ENCODE measurements around the gene EIF6. TPM values are rescaled to one million over a fixed set of nuclear protein-coding genes. Genes with fewer than 3 reads are reported as not detected.
A peak's percentile ranks its signal among the peaks of the same experiment; 100 is the strongest.

Gene EIF6
- total and polyA plus RNA-seq, 2 donors (not counting 1 experiment from before 2014, with no cell fraction given), result 74.1 to 81.2 TPM

- Histone ChIP-seq H3K9ac (ENCODE audit: low read length) (no peak overlapping the region), H4K20me1 (ENCODE audit: control insufficient read depth, insufficient read depth, low read length, poor library complexity, severe bottlenecking) (no peaks in the 10 kb centered on the region), H3K9me3 (ENCODE audit: control extremely low read depth in 1 of 3, control insufficient read depth in 2 of 3, insufficient read depth in 1 of 3, low read length in 2 of 3) (no peaks in the 10 kb centered on the region), H3K36me3 (replicated peaks in 1 of 2; ENCODE audit: control extremely low read depth in 1 of 2, control insufficient read depth in 1 of 2, extremely low read depth in 1 of 2, insufficient read depth in 2 of 2, low read length in 1 of 2) (no peaks in the 10 kb centered on the region), H3K4me1 (ENCODE audit: control insufficient read depth in 2 of 2, insufficient read depth in 2 of 2, low read length in 2 of 2) (no peaks in the 10 kb centered on the region), H3K4me3 (ENCODE audit: control extremely low read depth in 1 of 5, extremely low read depth in 1 of 5, insufficient read depth in 1 of 5, low read depth in 2 of 5, low read length in 4 of 5) (no peak overlapping the region), H2AFZ (ENCODE audit: insufficient read depth, low read depth, low read length, poor library complexity, severe bottlenecking) (no peak overlapping the region), H3K27me3 (replicated peaks in 1 of 4; ENCODE audit: control extremely low read depth in 1 of 4, control insufficient read depth in 3 of 4, insufficient read depth in 4 of 4, low read length in 3 of 4) (no peaks in the 10 kb centered on the region), H3K4me2 (replicated peaks; ENCODE audit: low read depth, low read length, poor library complexity, severe bottlenecking) (no peak overlapping the region), H3K27ac (ENCODE audit: low read length in 2 of 2) (no peak overlapping the region), H3K79me2 (ENCODE audit: control insufficient read depth, insufficient read depth, low read length) (no peaks in the 10 kb centered on the region)
- H3K4me3 Mint-ChIP-seq, result no peak overlapping the region
- no peak for ATAC-seq (ENCODE audit: low read depth)
- H3K27me3 Mint-ChIP-seq, result no peaks in the 10 kb centered on the region
- 100% methylated on average over 2 of the region's 5 CpGs for WGBS (ENCODE audit: insufficient coverage)
- TF ChIP-seq CTCF (IDR thresholded peaks at IDR 0.05) (no peak), EZH2 (IDR thresholded peaks at IDR 0.05; ENCODE audit: borderline replicate concordance, insufficient read depth, low read depth, low read length, poor library complexity, severe bottlenecking) (no peak)
- no peaks in the 10 kb centered on the region for H3K4me1 Mint-ChIP-seq
- POLR2A ChIA-PET, result no interaction called here
- no peaks in the 10 kb centered on the region for H3K9me3 Mint-ChIP-seq (ENCODE audit: insufficient read depth)
- intact Hi-C loops (cut with micrococcal nuclease), result no loop called here
- CTCF ChIA-PET, result interaction anchor here (0.6 kb wide), 1 partner anchor 29 kb away, joined by 3 read pairs; no protein-coding TSS in a partner anchor
- no peak for DNase-seq
- no peak overlapping the region for H3K27ac Mint-ChIP-seq
Measured at GRCh38 chr20:35332540-35333200, 48.1 kb upstream of the EIF6 start.

- Mint-ChIP-seq H3K4me3 (no peak overlapping the region), H3K9me3 (ENCODE audit: insufficient read depth) (no peaks in the 10 kb centered on the region), H3K27ac (no peak overlapping the region), H3K27me3 (no peaks in the 10 kb centered on the region), H3K4me1 (no peaks in the 10 kb centered on the region)
- Histone ChIP-seq H3K4me1 (ENCODE audit: control insufficient read depth in 2 of 2, insufficient read depth in 2 of 2, low read length in 2 of 2) (no peaks in the 10 kb centered on the region), H3K4me3 (ENCODE audit: control extremely low read depth in 1 of 5, extremely low read depth in 1 of 5, insufficient read depth in 1 of 5, low read depth in 2 of 5, low read length in 4 of 5) (no peak overlapping the region), H3K79me2 (ENCODE audit: control insufficient read depth, insufficient read depth, low read length) (no peaks in the 10 kb centered on the region), H3K4me2 (replicated peaks; ENCODE audit: low read depth, low read length, poor library complexity, severe bottlenecking) (no peak overlapping the region), H3K36me3 (replicated peaks in 1 of 2; ENCODE audit: control extremely low read depth in 1 of 2, control insufficient read depth in 1 of 2, extremely low read depth in 1 of 2, insufficient read depth in 2 of 2, low read length in 1 of 2) (no peaks in the 10 kb centered on the region), H3K9ac (ENCODE audit: low read length) (no peak overlapping the region), H3K27ac (ENCODE audit: low read length in 2 of 2) (no peak overlapping the region), H4K20me1 (ENCODE audit: control insufficient read depth, insufficient read depth, low read length, poor library complexity, severe bottlenecking) (no peaks in the 10 kb centered on the region), H3K9me3 (ENCODE audit: control extremely low read depth in 1 of 3, control insufficient read depth in 2 of 3, insufficient read depth in 1 of 3, low read length in 2 of 3) (no peaks in the 10 kb centered on the region), H3K27me3 (replicated peaks in 1 of 4; ENCODE audit: control extremely low read depth in 1 of 4, control insufficient read depth in 3 of 4, insufficient read depth in 4 of 4, low read length in 3 of 4) (no peaks in the 10 kb centered on the region), H2AFZ (ENCODE audit: insufficient read depth, low read depth, low read length, poor library complexity, severe bottlenecking) (no peak overlapping the region)
- intact Hi-C loops (cut with micrococcal nuclease), result loop anchor here (1.0 kb wide), 1 partner anchor 26 kb away; no protein-coding TSS in a partner anchor
- TF ChIP-seq CTCF (IDR thresholded peaks at IDR 0.05) (no peak), EZH2 (IDR thresholded peaks at IDR 0.05; ENCODE audit: borderline replicate concordance, insufficient read depth, low read depth, low read length, poor library complexity, severe bottlenecking) (no peak)
- no CpG with 5 or more reads among the region's 4 CpGs for WGBS (ENCODE audit: insufficient coverage)
- ChIA-PET POLR2A (no interaction called here), CTCF (interaction anchor here (0.6 to 2.3 kb wide), 7 partner anchors 16 to 496 kb away, joined by 3 to 9 read pairs (median 3); no protein-coding TSS in a partner anchor)
- ATAC-seq (ENCODE audit: low read depth), result peak; percentile 28
- DNase-seq, result peak; percentile 25
Measured at GRCh38 chr20:35329435-35330139, 45.0 kb upstream of the EIF6 start.

All from B cell (primary cell).